Chondrocyte (in vitro differentiated cells): ENCODE data around the gene NRXN2. TPM values are rescaled to one million over a fixed set of nuclear protein-coding genes. Genes with fewer than 3 reads are reported as not detected.
A peak's percentile ranks its signal among the peaks of the same experiment; 100 is the strongest.

Experiments used
- DNase-seq: peaks from one replicate; pipeline ENCODE4 v3.0.0; 2021; ENCODE audit warnings: mixed read lengths, low spot score
- H3K27ac Mint-ChIP-seq: one replicate; pipeline ENCODE4 v1.8.0; 2021; ENCODE audit warnings: mild to moderate bottlenecking, moderate library complexity, mixed read lengths; ENCODE audit not compliant: unreplicated experiment
- H3K27me3 Mint-ChIP-seq: 2 replicates; pipeline ENCODE4 v1.8.0; 2021; ENCODE audit warnings: low read depth, mixed read lengths
- H3K36me3 Mint-ChIP-seq: 2 replicates; pipeline ENCODE4 v1.8.0; 2021; ENCODE audit warnings: low read depth, mixed read lengths
- H3K4me1 Mint-ChIP-seq: 2 replicates; pipeline ENCODE4 v1.8.0; 2021; ENCODE audit warnings: low read depth, mild to moderate bottlenecking, mixed read lengths
- H3K4me3 Mint-ChIP-seq: one replicate; pipeline ENCODE4 v1.8.0; 2021; ENCODE audit warnings: mild to moderate bottlenecking, moderate library complexity, mixed read lengths; ENCODE audit not compliant: unreplicated experiment
- H3K9me3 Mint-ChIP-seq: 2 replicates; pipeline ENCODE4 v1.8.0; 2021; ENCODE audit warnings: low read depth, mixed read lengths
- total RNA-seq: library from RNA; stranded (reverse); gene quantifications from 3 replicates; pipeline ENCODE4 v1.2.1, GENCODE V29; 2021
- TF ChIP-seq, protein P1 (sequence below): fragments of 200-600 bp; sonication (generic); IDR thresholded peaks from 2 replicates; pipeline ENCODE4 v1.5.0; 2021; ENCODE audit warnings: antibody characterized with exemption, mild to moderate bottlenecking, moderate library complexity

Gene NRXN2
- total RNA-seq, 1 donor from 2014 or later: 1.8 TPM

DNA sequence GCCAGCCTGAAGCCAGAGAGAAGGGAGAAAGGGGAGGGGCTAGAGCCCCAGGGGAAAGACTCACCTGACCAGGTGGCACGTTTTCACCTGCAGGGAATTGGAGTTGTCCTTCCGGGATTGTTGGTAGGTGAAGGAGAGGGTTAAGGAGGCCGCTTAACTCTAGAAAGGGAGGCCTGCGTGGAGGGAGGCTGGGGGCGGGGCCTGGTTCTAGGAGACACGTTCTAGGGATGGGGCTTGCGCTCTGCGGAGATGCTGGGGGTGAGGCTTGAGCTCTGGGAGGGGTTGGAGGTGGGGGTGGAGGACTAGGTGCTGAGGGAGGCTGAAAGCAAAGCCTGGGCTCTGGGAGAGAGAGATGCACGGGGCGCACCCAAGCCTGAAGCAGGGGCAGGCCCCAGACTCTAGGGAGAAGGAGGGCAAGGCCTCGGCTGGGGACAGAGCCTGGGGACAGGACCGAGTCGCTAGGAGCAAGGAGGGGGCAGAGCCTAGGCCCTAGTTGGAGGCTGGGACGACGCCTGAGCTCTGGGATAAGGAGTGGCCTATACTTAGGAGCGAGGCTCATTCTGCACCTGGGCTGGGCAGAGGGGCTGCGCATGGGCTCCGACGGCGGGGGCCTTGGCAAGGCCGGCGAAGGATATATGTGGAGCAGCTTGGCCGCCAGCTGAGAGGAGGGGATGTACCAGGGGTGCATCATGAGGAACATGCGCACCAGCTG lies 18.5 kb upstream of the NRXN2 start:
- H3K27me3 Mint-ChIP-seq: no peaks in the 10 kb centered on the region
- peaks cover 14% of the 10 kb centered on the region for H3K4me1 Mint-ChIP-seq
- no peaks in the 10 kb centered on the region for H3K9me3 Mint-ChIP-seq
- H3K27ac Mint-ChIP-seq: no peak overlapping the region
- no peak for DNase-seq
- peaks cover 3% of the 10 kb centered on the region for H3K36me3 Mint-ChIP-seq
- peak overlapping the region; percentile 35 for H3K4me3 Mint-ChIP-seq
- TF ChIP-seq, protein P1, sequence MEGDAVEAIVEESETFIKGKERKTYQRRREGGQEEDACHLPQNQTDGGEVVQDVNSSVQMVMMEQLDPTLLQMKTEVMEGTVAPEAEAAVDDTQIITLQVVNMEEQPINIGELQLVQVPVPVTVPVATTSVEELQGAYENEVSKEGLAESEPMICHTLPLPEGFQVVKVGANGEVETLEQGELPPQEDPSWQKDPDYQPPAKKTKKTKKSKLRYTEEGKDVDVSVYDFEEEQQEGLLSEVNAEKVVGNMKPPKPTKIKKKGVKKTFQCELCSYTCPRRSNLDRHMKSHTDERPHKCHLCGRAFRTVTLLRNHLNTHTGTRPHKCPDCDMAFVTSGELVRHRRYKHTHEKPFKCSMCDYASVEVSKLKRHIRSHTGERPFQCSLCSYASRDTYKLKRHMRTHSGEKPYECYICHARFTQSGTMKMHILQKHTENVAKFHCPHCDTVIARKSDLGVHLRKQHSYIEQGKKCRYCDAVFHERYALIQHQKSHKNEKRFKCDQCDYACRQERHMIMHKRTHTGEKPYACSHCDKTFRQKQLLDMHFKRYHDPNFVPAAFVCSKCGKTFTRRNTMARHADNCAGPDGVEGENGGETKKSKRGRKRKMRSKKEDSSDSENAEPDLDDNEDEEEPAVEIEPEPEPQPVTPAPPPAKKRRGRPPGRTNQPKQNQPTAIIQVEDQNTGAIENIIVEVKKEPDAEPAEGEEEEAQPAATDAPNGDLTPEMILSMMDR: no peak

DNA sequence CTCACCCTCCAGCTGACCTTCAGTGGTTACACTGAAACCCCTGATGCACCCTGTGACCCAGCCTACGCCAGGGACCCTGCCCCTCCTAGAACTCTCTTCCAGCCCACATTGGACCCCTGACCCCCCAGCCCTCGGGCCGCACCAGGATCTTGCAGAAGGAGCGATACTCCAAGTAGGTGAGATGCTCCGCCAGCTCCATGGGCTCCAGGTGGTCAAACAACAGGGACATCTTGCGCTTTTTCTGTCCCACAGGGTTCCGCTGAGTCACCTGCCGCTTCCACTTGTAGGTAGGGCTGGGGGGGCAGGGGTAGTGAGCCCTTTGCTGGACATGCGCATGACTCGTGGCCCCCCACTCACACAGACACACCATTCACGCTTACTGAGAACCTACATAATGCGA lies 16.9 kb upstream of the NRXN2 start:
- no peak overlapping the region for H3K27ac Mint-ChIP-seq
- DNase-seq: no peak
- H3K36me3 Mint-ChIP-seq: peaks cover 3% of the 10 kb centered on the region
- no peak overlapping the region for H3K4me3 Mint-ChIP-seq
- no peaks in the 10 kb centered on the region for H3K27me3 Mint-ChIP-seq
- H3K9me3 Mint-ChIP-seq: no peaks in the 10 kb centered on the region
- TF ChIP-seq, protein P1: no peak
- H3K4me1 Mint-ChIP-seq: peaks cover 8% of the 10 kb centered on the region

DNA sequence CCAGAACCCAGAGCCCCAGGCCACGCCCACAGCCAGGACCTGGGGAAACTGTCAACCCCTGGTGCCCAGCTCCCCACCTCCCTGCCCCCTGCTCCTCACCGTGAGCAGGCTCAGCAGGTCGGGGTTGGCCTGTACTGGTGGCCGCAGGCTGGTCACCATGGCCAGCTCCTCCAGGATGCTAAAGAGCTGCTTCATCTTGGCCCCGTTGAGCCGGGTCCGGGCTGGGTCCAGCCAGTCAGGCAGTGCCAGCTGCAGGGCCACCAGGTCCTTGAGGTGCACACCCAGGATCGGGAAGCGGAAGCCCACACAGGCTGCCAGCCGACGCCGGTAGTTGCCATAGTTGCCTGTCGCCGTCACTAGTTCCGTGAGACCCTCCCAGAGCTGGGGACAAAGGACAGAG lies 13.7 kb upstream of the NRXN2 start:
- H3K4me1 Mint-ChIP-seq: no peaks in the 10 kb centered on the region
- H3K27ac Mint-ChIP-seq: no peak overlapping the region
- H3K9me3 Mint-ChIP-seq: no peaks in the 10 kb centered on the region
- TF ChIP-seq, protein P1: no peak
- no peak for DNase-seq
- H3K27me3 Mint-ChIP-seq: no peaks in the 10 kb centered on the region
- H3K36me3 Mint-ChIP-seq: peaks cover 8% of the 10 kb centered on the region
- no peak overlapping the region for H3K4me3 Mint-ChIP-seq

DNA sequence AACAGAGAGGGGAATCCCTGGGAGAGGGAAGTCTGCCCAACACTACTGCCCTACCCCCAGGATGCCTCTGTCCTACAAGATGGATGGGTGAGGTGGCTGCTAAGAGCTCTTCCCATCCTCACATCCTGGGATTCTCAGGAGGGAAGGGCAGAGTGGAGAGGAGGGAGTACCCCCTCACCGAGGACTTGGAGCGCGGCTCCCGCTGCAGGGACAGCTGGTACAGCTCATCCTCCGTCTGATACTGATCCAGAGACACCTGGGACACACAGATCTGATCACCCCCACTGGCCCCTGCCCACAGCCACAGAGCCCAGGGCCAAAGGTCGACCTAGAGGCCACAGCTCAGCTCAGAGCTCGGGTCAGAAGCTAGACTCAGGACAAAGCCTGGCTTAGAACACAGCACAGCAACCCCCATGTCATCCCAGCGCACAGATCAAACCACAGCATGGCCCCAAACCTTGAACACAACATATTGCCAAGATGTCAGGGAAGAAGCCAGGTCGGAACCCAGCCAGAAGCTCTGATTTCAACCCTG lies 12.8 kb upstream of the NRXN2 start:
- TF ChIP-seq, protein P1: no peak
- H3K4me3 Mint-ChIP-seq: no peak overlapping the region
- H3K9me3 Mint-ChIP-seq: no peaks in the 10 kb centered on the region
- H3K4me1 Mint-ChIP-seq: no peaks in the 10 kb centered on the region
- H3K27ac Mint-ChIP-seq: no peak overlapping the region
- DNase-seq: no peak
- peaks cover 8% of the 10 kb centered on the region for H3K36me3 Mint-ChIP-seq
- peaks cover under 1% of the 10 kb centered on the region for H3K27me3 Mint-ChIP-seq

DNA sequence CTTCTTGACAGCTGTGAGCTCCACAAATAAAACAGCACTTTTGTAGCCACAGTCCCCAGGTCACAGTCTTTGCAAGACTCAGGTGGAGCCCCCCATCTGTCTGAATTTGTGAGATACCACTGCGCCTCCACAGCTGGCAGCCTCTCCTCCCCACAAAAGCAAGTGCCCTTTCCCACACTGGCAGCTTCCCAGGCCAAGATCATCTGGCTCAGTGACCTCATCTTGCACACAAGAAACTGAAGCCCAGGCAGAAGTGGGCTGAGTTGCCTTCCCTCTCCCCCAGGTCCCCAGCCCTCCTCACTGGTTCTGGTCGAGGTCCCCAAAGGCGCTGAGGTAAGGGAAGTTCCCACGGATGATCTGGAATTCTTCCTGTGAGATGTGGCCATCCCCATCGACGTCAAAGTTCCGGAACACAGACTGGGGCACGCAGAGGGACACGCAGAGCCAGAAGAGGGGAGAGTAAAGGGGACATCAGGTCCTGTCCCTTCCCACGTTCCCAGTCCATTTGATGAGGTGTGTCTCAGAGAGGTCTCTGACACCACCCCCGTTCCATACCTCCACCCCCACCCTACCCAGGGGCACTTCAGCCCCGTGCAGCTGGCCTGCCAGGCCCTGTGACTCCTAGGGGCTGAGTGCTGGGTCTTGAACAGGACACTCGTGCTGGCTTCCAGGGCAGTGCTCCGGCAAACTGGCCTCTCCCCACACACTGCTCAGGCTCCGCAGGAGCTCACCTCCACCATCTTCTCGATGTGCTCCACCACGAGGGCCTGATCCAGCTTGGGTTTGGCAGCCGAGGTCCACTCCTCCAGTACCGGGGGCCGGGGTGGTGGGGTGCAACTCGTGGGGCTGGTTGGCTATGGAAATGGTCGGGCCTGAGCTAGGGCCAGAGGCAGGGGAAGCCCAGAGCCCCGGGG lies 12.1 kb upstream of the NRXN2 start:
- H3K27me3 Mint-ChIP-seq: peaks cover 2% of the 10 kb centered on the region
- TF ChIP-seq, protein P1: no peak
- no peak overlapping the region for H3K27ac Mint-ChIP-seq
- peaks cover 8% of the 10 kb centered on the region for H3K36me3 Mint-ChIP-seq
- H3K9me3 Mint-ChIP-seq: no peaks in the 10 kb centered on the region
- H3K4me3 Mint-ChIP-seq: no peak overlapping the region
- no peaks in the 10 kb centered on the region for H3K4me1 Mint-ChIP-seq
- no peak for DNase-seq
